PC-3 (cell line): ENCODE measurements around the gene GNAZ. TPM values are rescaled to one million over a fixed set of nuclear protein-coding genes. Genes with fewer than 3 reads are reported as not detected.

Experiments
- ATAC-seq: fragments of 200-7000 bp; cut with Tn5 transposase; 2 replicates; pipeline ENCODE4 v1.9.1; 2020; ENCODE audit warnings: mild to moderate bottlenecking, moderate library complexity
- BruUV-seq: library from RNA; stranded (reverse); fragments of 400-500 nt; replicated peaks from 2 replicates; lab custom pipeline; 2021; lab: Mats Ljungman, UMichigan
- CTCF ChIA-PET: fragments of 300-600 bp; sonication (Branson Sonifier 250); formaldehyde crosslinking; loops from one replicate; lab custom pipeline; 2022; ENCODE audit warnings: antibody characterized with exemption; lab: Charles Lee
- POLR2A ChIA-PET: fragments of 300-600 bp; sonication (Branson Sonifier 250); formaldehyde crosslinking; loops from one replicate; lab custom pipeline; 2022; ENCODE audit warnings: antibody characterized with exemption; ENCODE audit not compliant: unreplicated experiment; lab: Charles Lee
- DNase-seq: peaks from one replicate; pipeline ENCODE4 v3.0.0-alpha.2; 2015
- H2AFZ ChIP-seq: fragments of 300-600 bp; sonication (generic); 2 replicates; pipeline ENCODE4 v1.6.0; 2016; ENCODE audit warnings: antibody characterized with exemption, low read length
- H3F3A ChIP-seq: fragments of 300-600 bp; sonication (generic); one replicate; pipeline ENCODE4 v1.6.0; 2017; ENCODE audit warnings: antibody characterized with exemption, low read length, control low read depth, mild to moderate bottlenecking; ENCODE audit not compliant: unreplicated experiment
- H3K27ac ChIP-seq: fragments of 300-600 bp; sonication (generic); 2 replicates; pipeline ENCODE4 v1.5.1; 2016; ENCODE audit warnings: mild to moderate bottlenecking, low read length
- H3K27me3 ChIP-seq: fragments of 300-600 bp; sonication (generic); 2 replicates; pipeline ENCODE4 v1.6.1; 2016; ENCODE audit warnings: low read length, mixed read lengths
- H3K36me3 ChIP-seq: fragments of 300-600 bp; sonication (generic); 2 replicates; pipeline ENCODE4 v1.6.1; 2016; ENCODE audit warnings: low read depth, mixed run types, low read length, mixed read lengths
- H3K4me1 ChIP-seq: fragments of 300-600 bp; sonication (generic); 2 replicates; pipeline ENCODE4 v1.5.1; 2016; ENCODE audit warnings: low read length; ENCODE audit not compliant: insufficient read depth
- H3K4me2 ChIP-seq: fragments of 300-600 bp; sonication (generic); 2 replicates; pipeline ENCODE4 v1.6.0; 2016; ENCODE audit warnings: low read length
- H3K4me3 ChIP-seq: fragments of 300-600 bp; sonication (generic); 2 replicates; pipeline ENCODE4 v1.5.1; 2016; ENCODE audit warnings: mild to moderate bottlenecking, low read length, mixed read lengths
- H3K79me2 ChIP-seq: fragments of 300-600 bp; sonication (generic); 2 replicates; pipeline ENCODE4 v1.6.1; 2017; ENCODE audit warnings: low read length, mixed read lengths
- H3K9ac ChIP-seq: fragments of 300-600 bp; sonication (generic); 2 replicates; pipeline ENCODE4 v1.6.0; 2016; ENCODE audit warnings: mild to moderate bottlenecking, low read length
- H3K9me2 ChIP-seq: fragments of 300-600 bp; sonication (generic); replicated peaks from 2 replicates; pipeline ENCODE4 v1.6.1; 2016; ENCODE audit warnings: mixed run types, low read length, mixed read lengths
- H3K9me3 ChIP-seq: fragments of 300-600 bp; sonication (generic); 2 replicates; pipeline ENCODE4 v1.6.1; 2016; ENCODE audit warnings: low read length, mixed read lengths
- H4K20me1 ChIP-seq: fragments of 300-600 bp; sonication (generic); 2 replicates; pipeline ENCODE4 v1.6.1; 2016; ENCODE audit warnings: low read length, mixed read lengths
- CTCF ChIP-seq: fragments of 300-600 bp; sonication (generic); conservative IDR thresholded peaks from 2 replicates; pipeline ENCODE4 v1.5.1; 2017; ENCODE audit warnings: antibody characterized with exemption, low read depth, mild to moderate bottlenecking, low read length
- EZH2 ChIP-seq: fragments of 300-600 bp; sonication (generic); IDR thresholded peaks from one replicate; pipeline ENCODE4 v1.6.1; 2017; ENCODE audit warnings: antibody characterized with exemption, mild to moderate bottlenecking, low read length; ENCODE audit not compliant: unreplicated experiment
- EZH2phosphoT487 ChIP-seq: fragments of 300-600 bp; sonication (generic); IDR thresholded peaks from 2 replicates; pipeline ENCODE4 v1.6.1; 2018; ENCODE audit warnings: mild to moderate bottlenecking, antibody characterized with exemption, low read length, borderline replicate concordance
- intact Hi-C: fragments of 100-400 bp; cut with micrococcal nuclease; formaldehyde crosslinking; loops from 2 replicates; pipeline ENCODE4 v1.9.0; 2023
- total RNA-seq: library from RNA; depleted of rRNA; stranded (reverse); fragments of >200 nt; gene quantifications from 2 replicates; pipeline ENCODE4 v1.2.3, GENCODE V29; 2014

Gene GNAZ
- total RNA-seq, 1 experiment from 2014 or later = 14.4 TPM

- no peak for ATAC-seq
- H2AFZ ChIP-seq = no peak overlapping the region
- H3K9me3 ChIP-seq = no peaks in the 10 kb centered on the region
- H3K4me2 ChIP-seq = no peak overlapping the region
- H4K20me1 ChIP-seq = no peaks in the 10 kb centered on the region
- no peak overlapping the region for H3K4me3 ChIP-seq
- no peaks in the 10 kb centered on the region for H3K27me3 ChIP-seq
- BruUV-seq = no TSS peak
- DNase-seq = no peak
- no peaks in the 10 kb centered on the region for H3F3A ChIP-seq
- H3K79me2 ChIP-seq = no peaks in the 10 kb centered on the region
- no peak overlapping the region for H3K27ac ChIP-seq
- TF ChIP-seq CTCF = no peak
- no peak for TF ChIP-seq EZH2
- no peak for TF ChIP-seq EZH2phosphoT487
- no peak overlapping the region for H3K9ac ChIP-seq
- intact Hi-C loops = no loop called here
- no peaks in the 10 kb centered on the region for H3K9me2 ChIP-seq
- H3K36me3 ChIP-seq = no peaks in the 10 kb centered on the region
- ChIA-PET CTCF (no interaction called here), POLR2A (no interaction called here)
- H3K4me1 ChIP-seq = no peaks in the 10 kb centered on the region
Measured at GRCh38 chr22:23117891-23118646, 47.8 kb downstream of the GNAZ start.

GRCh38 chr22:23118647-23119493 is 48.6 kb downstream of the GNAZ start:
- CTCF ChIA-PET = no interaction called here
- H3K79me2 ChIP-seq = no peaks in the 10 kb centered on the region
- no peak overlapping the region for H2AFZ ChIP-seq
- ATAC-seq = no peak
- H3K4me3 ChIP-seq = no peak overlapping the region
- H3K9me3 ChIP-seq = no peaks in the 10 kb centered on the region
- no peaks in the 10 kb centered on the region for H3F3A ChIP-seq
- H3K36me3 ChIP-seq = no peaks in the 10 kb centered on the region
- no TSS peak for BruUV-seq
- no peaks in the 10 kb centered on the region for H4K20me1 ChIP-seq
- TF ChIP-seq EZH2 (no peak), CTCF (no peak)
- intact Hi-C loops = no loop called here
- DNase-seq = no peak
- no peak overlapping the region for H3K9ac ChIP-seq
- POLR2A ChIA-PET = no interaction called here
- H3K4me1 ChIP-seq = no peaks in the 10 kb centered on the region
- H3K9me2 ChIP-seq = no peaks in the 10 kb centered on the region
- no peak overlapping the region for H3K27ac ChIP-seq
- no peaks in the 10 kb centered on the region for H3K27me3 ChIP-seq
- no peak overlapping the region for H3K4me2 ChIP-seq
